RWPE1 (cell line): ENCODE results near the gene WWOX.

ENCODE experiments used
- CTCF ChIA-PET: fragments of 350-600 bp; sonication (Branson Sonifier 250); formaldehyde crosslinking; extraction: SDS; loops from one replicate; lab custom pipeline; 2021; lab: Yijun Ruan, JAX
- POLR2A ChIA-PET: fragments of 400-600 bp; formaldehyde crosslinking; extraction: SDS; loops from one replicate; lab custom pipeline; 2020; ENCODE audit warnings: antibody characterized with exemption; ENCODE audit not compliant: low non-redundant PET; lab: Yijun Ruan, JAX
- DNase-seq: peaks from one replicate; pipeline ENCODE4 v3.0.0; 2012; ENCODE audit warnings: low spot score
- H3K27ac ChIP-seq: fragments of 450-650 bp; 2 replicates; pipeline ENCODE4 v1.5.1; 2017
- CTCF ChIP-seq: fragments of 450-650 bp; conservative IDR thresholded peaks from 2 replicates; pipeline ENCODE4 v1.5.1; 2017; ENCODE audit warnings: low read depth, mild to moderate bottlenecking

WWOX gene

GRCh38 chr16:79093554-79093967, 994.1 kb downstream of the WWOX start:
- TF ChIP-seq CTCF = no peak
- ChIA-PET POLR2A (no interaction called here), CTCF (interaction anchor here (0.5 kb wide), 1 partner anchor 1289 kb away, joined by 3 read pairs; no protein-coding TSS in a partner anchor)
- no peak overlapping the region for H3K27ac ChIP-seq
- DNase-seq = no peak

DNA sequence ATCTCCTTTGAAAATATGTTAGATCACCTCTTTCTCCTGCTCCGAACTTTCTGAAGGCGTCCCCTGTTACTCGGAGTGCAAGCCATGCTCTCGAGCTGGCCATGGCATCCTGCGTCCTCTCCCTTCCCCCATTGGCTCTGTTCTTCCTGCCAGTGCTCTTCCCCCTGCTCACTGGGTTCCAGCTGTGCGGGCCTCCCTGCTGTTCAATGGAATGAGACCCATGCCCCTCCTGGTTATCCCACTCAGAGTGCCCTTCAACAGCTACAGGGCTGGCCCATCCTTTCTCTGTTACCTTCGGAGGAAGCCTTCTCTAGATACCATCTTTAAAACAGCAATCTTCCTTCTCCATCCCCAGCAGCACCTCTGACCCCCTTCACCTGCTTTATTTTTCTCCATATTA, 996.8 kb downstream of the WWOX start:
- no peak overlapping the region for H3K27ac ChIP-seq
- DNase-seq = no peak
- ChIA-PET POLR2A (no interaction called here), CTCF (no interaction called here)
- no peak for TF ChIP-seq CTCF

DNA sequence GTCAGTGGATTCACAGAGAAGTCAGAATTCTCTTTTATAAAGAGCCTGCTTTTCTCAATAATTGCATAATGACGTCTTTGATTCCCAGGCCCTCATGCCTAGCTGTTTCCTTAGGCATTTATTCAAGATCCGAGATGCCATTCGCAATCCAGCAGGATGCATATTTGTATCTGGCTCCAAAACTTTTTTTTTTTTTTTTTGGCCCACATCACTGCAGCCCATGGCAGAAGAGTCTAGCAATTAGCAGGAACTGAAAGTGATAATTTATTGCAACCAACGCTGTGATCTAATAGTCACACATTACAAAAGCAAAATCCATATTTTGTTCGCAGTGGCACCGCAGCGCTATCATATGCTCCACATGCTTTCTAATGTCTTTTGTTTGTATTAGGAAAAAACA, 997.7 kb downstream of the WWOX start:
- no peak for TF ChIP-seq CTCF
- CTCF ChIA-PET = no interaction called here
- POLR2A ChIA-PET = no interaction called here
- no peak overlapping the region for H3K27ac ChIP-seq
- DNase-seq = no peak

DNA sequence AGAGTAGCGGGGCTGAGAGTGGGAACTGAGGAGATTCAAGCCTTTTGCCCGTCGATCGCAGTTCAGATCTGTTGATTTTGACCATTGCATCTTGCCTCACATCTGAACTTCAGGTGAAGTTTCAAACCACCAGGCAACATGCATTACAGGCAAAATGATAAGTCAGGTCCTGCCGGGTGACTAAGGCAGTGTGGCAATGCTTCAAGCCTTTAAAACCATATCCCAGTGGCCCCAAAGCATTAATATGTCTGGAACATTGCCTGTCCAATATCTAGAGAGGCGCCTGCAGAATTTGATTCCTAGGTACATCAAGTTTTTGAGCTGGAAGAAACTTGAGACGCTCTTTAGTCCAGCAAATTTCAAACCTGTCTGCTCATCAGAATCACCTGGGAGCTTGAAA, 998.3 kb downstream of the WWOX start:
- no peak for DNase-seq
- ChIA-PET CTCF (no interaction called here), POLR2A (no interaction called here)
- no peak overlapping the region for H3K27ac ChIP-seq
- no peak for TF ChIP-seq CTCF

DNA sequence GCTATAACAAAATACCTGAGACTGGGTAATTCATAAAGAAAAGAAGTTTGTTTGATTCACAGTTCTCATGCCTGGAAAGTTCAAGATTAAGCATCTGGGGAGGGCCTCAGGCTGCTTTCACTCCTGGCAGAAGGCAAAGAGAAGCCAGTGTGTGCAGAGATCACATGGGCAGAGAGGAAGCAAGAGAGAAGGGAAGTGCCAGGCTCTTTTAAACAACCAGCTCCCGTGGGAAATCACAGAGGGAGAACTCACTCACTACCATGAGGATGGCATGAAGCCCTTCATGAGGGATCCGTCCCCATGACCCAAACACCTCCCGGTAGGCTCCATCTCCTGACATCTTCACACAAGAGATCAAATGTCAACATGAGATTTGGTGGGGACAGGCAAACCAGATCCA, 999.5 kb downstream of the WWOX start:
- H3K27ac ChIP-seq = no peak overlapping the region
- no peak for TF ChIP-seq CTCF
- CTCF ChIA-PET = no interaction called here
- POLR2A ChIA-PET = no interaction called here
- no peak for DNase-seq

GRCh38 chr16:79099716-79100115, 1000.3 kb downstream of the WWOX start:
- no peak overlapping the region for H3K27ac ChIP-seq
- CTCF ChIA-PET = no interaction called here
- no peak for DNase-seq
- POLR2A ChIA-PET = no interaction called here
- TF ChIP-seq CTCF = no peak

DNA sequence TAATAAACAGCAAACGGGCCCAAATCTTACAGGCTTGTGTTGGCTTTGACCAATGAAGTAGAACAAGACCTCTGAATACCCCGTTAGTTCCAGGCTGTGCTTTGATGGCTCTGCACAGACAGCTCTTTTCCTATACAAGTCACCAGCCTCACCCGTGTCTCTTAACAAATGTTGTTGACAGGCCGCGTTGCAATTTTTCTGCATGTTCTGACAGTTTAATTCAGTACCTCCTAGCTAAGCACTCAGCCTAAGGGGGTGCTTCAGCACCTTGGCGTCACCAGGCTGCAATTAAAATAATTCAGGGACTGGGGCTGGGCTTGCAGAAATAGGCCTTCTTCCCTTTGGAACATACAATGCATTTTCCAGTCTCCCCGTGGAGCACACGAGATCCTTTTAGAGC, 1001.0 kb downstream of the WWOX start:
- CTCF ChIA-PET = no interaction called here
- TF ChIP-seq CTCF = no peak
- DNase-seq = no peak
- H3K27ac ChIP-seq = no peak overlapping the region
- POLR2A ChIA-PET = no interaction called here
